CD4-positive, alpha-beta T cell treated with Interleukin-4 for 4 hours (primary cell): ENCODE data around the gene MCF2L.
"Not testable (repeated sequence)": the region's sequence is repeated elsewhere in the genome, so short reads cannot be mapped to it uniquely, and the experiment has no call there.

Source experiments
- DNase-seq: peaks from one replicate; pipeline ENCODE4 v3.0.0-alpha.2; 2020

Gene MCF2L

GRCh38 chr13:113053376-113053775 is 84.4 kb downstream of the MCF2L start:
- DNase-seq = no peak

DNA sequence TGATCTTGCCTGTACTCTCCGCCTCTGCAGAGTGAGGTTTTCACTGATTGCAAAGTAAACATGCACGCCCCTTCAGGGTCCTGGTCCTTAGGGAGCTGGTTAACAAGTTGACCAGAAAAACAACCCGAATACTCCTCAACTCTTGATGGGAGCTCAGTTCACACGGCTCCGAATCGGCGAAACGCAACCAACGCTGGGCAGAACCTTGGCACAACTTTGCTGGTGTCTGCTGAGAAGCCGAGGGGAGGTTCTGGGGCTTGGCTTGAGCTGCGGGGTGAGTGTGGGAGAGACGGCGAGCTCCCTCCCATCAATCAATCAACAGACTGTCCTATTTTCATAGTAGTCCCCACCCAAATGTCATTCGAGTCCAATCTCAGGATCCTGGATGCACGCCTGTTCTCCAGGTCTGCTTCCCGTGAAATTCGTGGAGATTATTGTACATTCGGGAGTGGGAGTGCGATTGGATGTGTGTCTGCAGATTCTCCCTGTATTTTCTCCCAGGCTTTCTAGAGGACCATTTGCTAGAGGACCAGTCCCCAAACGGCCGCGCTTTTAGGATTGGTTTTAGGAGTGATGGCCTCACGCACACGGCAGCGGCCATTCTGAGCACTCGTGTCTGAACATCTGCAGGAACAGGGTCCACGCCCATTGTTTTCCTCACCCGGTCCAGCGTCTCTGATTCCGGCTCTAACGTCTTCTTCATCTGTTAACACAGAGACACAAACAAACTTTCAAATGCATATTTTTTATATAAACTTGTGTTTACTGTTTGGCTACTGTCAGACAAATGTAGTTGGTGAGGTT is 85.0 kb downstream of the MCF2L start:
- DNase-seq = no peak

DNA sequence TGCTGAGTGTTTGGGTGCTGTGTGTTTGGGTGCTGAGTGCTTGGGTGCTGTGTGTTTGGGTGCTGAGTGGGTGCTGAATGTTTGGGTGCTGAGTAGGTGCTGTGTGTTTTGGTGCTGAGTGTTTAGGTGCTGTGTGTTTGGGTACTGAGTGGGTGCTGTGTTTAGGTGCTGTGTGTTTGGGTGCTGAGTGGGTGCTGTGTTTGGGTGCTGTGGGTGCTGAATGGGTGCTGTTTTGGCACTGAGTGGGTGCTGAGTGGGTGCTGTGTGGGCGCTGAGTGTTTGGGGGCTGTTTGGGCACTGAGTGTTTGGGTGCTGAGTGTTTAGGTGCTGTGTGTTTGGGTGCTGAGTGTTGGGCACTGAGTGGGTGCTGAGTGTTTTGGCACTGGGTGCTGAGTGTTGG is 88.1 kb downstream of the MCF2L start:
- DNase-seq = no peak

- not testable (repeated sequence) for DNase-seq
These were observed 88.5 kb downstream of the MCF2L start for GRCh38 chr13:113057559-113057958.

GRCh38 chr13:113058129-113058987 is 89.3 kb downstream of the MCF2L start:
- DNase-seq = no peak

- no peak for DNase-seq
These were observed 90.2 kb downstream of the MCF2L start for GRCh38 chr13:113058988-113059850.

DNA sequence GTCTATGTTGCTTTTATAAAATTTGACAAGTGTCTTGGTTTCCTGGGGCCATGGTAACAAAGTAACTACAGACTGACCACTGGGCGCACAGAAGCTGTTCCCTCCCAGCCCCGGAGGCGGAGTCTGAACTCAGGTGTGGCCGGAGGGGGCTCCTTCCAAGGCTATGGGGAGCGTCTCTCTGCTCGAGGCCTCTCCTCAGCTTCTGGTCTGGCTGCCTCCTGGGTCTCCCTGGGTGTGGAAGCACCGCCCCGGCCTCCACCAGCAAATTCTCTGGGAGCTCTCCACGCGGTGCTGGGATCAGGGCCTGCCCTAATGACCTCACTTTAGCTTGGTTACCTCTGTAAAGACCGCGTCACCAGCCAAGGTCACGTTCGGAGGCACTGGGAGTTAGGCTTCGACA is 90.9 kb downstream of the MCF2L start:
- no peak for DNase-seq

DNA sequence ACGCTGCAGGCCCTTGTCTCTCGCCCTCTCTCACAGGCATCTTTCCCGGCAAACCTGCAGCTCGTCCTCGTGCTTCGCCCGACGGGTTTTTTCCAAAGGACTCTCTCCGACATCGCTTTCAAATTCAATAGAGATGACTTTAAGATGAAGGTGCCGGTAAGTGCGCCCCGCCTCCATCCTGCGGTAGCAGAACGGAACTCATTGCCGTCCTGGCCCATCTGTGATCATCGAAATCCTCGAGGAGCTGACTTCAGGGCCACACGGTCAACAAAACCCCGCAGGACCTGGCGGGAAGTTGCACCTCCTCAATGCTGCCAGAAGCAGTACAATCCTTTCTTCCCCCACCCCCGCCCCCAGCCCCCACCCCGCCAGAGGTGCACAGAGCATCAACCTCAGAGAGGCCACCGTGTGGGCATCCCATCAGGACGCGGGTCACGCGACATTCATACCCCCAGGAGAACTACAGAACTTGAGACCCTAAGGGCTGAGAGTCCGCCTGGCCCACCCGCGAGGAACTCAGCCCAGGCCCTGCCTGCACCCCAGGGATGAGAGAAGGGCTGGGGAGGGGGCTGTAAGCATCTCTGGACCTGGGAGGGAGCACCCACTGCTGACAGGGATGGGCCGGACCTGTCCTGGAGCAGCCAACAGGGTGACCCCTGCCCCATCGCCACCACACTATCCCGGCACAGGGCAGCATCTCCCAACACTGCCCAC is 91.7 kb downstream of the MCF2L start:
- DNase-seq = no peak

DNA sequence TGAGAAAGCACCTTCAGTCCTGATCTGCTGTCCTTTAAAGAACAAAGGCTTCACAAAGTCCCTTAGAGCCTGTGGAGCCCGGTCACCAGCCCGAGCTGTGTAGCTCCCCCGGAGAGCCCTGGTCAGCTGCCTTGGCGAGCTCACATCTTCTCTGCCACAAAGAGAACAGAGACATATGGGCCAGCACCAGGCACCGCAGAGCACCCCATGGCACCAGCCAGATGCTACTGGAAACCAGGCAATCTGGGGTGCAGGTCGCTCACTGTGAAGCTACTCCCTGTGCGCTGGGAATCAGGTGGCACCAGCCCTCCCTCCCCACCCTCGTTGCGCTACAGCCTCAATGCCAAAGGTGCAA is 92.2 kb downstream of the MCF2L start:
- no peak for DNase-seq

DNA sequence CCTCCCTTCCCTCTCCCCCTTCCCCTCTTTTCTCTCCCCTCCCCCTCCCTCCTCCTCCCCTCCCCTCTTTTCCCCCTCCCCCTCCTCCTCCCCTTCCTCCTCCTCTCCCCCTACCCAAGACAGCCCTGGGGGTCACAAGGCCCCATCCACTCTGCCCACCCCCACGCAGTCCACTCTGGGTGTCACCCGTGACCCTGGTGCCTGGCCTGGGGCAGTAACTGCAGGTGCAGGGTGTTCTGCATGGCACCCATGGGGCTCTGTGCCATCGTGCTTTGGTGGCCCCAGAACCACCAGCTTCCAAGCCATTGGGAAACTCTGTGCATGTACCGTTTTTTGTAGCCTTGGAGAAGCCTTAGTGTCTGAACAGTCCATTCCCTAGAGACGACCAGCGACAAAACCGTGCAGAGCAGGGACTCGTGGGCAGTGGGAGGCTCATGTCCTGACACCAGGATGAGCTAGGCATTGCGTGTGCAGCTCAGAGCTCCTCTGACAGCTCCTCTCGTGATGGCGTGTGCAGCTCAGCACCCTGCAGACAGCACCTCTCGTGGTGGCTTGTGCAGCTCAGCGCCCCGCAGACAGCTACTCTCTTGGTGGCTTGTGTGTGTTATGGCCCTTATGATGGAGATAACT is 92.9 kb downstream of the MCF2L start:
- no peak for DNase-seq

- no peak for DNase-seq
These were observed 93.7 kb downstream of the MCF2L start for GRCh38 chr13:113062691-113063090.

DNA sequence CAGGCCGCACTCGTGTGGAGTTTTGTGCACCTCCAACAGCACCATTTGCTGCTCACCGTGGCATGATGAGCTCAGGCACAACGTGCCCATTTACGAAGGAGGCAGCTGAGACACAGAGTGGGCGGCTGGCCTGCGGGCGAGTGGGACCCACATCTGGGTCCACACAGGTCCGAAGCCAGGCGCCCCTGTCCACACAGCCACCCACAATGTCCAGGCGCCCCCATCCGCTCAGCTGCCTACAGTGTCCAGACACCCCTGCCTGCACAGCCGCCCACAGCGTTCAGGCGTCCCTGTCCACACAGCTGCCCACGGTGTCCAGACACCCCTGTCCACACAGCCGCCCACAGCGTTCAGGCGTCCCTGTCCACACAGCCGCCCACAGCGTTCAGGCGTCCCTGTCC is 94.1 kb downstream of the MCF2L start:
- DNase-seq = no peak

DNA sequence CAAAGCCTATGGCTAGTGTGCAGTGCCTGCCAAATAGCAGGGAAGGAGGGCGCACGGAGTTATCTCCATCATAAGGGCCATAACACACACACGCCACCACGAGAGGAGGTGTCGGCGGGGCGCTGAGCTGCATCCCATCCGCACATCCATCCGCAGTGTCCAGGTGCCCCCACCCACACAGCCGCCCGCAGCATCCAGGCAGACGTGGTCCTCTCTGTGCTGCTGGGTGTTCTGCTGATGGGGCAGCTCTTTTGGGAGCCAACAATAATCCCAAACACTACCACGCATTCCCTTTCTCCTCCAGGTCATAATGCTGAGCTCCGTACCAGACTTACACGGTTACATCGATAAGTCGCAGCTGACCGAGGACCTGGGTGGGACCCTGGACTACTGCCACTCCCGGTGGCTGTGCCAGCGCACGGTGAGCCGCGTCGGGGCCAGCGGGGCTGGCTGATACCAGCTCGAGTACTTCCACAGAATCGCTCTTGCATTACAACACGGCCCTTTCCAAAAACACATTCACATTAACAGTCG is 95.1 kb downstream of the MCF2L start:
- DNase-seq = no peak

- DNase-seq = no peak
These were observed 95.8 kb downstream of the MCF2L start for GRCh38 chr13:113064534-113065405.

DNA sequence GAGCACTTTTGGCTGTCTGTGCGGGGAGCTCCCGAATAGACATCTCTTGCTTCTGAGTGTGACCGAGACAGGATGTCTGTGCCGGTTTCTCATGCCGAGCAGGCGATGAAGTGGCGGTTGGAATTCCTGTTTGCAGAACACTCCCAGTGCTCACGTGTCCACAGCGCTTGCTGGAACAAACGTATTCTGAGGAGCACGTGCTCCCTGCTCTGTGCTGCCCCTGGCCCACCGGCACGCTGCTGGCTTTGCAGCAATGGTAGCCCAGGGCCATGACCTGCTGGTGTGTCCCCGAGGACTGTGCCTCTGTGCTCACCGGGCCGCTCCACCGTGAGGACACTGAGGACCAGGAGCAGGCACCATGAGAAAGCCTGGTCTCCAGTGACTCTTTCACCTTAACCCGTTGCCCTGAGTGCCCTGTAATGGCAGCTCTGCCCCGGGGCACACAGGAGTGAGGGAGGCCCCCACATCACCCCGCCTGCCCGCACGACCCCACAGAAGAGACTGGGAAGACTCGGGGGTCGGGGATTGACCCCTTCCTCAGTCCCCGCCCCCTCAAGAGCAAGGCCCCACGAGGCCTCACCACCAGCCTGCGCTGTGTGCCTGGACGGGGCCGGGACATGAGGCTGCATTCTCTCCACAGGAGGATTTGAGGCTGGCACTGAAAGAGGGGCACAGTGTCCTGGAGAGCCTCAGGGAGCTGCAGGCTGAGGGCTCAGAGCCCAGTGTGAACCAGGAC is 96.6 kb downstream of the MCF2L start:
- DNase-seq = no peak

- DNase-seq = no peak
These were observed 97.1 kb downstream of the MCF2L start for GRCh38 chr13:113066142-113066455.

DNA sequence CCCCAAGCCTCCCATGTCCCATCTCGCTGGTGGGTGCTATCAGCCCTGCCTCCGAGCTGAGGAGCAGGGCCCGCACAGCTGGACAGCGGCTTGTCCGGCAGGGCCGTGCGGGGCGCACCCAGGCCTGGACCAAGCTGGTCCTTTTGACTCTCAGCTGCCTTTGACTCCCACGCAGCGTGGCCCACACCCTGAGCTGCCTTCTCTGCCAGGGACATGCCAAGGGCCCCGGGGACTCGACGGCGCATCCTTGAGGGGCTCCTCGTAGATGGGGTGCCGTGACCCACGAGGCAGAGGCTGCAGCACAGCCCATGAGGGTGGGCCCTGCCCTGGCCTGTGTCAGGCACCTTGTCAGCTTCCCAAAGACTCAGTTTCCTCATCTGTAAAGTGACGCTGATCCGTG is 97.7 kb downstream of the MCF2L start:
- DNase-seq = no peak

DNA sequence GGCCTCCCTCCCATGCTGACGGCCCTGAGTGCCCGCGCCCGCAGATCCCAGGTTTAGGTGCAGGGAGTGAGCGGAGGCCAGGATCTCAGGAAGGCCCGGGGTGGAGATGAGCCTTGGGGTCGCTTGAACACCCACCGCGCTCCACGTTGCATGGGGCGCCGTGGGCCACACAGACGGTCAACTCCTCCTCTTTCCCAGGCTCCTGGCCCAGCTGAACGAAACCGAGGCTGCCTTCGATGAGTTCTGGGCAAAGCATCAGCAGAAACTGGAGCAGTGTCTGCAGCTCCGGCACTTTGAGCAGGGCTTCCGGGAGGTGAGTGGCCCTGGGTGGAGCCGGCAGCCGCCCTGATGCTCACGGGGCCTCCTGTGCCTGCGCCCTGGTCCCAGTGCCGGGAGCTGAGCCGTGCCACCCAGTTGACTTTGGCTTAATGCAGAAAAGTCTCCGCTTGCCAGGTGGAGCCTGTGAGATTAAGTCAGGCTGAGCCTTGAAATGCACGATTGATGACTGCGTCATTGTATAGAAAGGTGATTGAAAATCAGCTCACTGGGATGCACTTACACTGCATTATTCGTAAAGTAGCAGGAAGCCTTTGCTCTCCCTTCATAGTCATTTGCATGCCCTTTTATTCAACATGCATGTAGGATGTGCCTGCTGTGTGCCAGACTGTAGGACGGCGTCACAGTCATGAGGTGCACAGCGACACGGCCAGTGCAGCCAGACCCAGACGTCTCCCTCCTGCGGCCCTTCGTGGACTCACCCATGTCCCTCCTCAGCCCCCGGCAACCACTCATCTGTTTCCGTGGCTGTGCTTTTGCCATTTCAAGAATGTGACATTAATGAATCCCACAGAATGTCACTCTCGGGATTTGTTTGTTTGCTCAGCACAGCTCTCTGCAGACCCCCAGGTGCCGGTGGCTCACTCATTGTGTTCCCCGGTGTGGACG is 101.1 kb downstream of the MCF2L start:
- no peak for DNase-seq

DNA sequence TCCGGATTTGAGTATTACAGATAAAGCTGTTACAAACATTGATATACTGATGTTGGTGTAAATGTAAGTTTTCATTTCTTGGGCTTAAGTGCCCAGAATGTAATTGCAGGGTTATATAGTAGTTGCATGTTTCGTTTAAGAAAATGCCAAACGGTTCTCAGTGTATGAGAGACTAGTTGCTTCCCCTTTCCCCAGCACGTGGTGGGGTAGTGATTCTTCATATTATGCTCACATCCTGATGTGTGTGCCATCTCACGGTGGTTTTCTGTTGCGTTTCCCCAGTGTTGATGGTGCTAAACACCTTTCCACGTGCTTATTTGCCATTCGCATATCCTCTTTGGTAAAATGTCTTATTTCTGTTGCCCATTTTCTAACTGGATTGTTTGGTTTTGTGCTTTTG is 101.8 kb downstream of the MCF2L start:
- no peak for DNase-seq
